ENCODE data around the gene GID8. TPM values are rescaled to one million over a fixed set of nuclear protein-coding genes. Genes with fewer than 3 reads are reported as not detected.

GID8 gene
- polyA plus RNA-seq, 2 of the 4 experiments (the other 2 are of a cell fraction), result 19.2 to 24.5 TPM

- DNase-seq (ENCODE audit: low read depth in 1 of 2, low spot score in 1 of 2) (no peak), FAIRE-seq (no peak), ATAC-seq (no peak)
- 87% methylated on average over 34 of the region's 36 CpGs for WGBS (ENCODE audit: missing lambda C conversion rate)
- H3K27ac ChIP-seq, result no peak overlapping the region
- peaks cover 9% of the 10 kb centered on the region; the same call in 2 of the 3 replicates for H3K4me1 ChIP-seq
- no peak overlapping the region for H3K4me3 ChIP-seq
- POLR2A ChIA-PET, result no interaction called here
- no peak overlapping the region for H3K4me2 ChIP-seq
- TF ChIP-seq NR3C1 (IDR thresholded peaks at IDR 0.05) (no peak), BCL3 (IDR thresholded peaks at IDR 0.05) (no peak), MAX (IDR thresholded peaks at IDR 0.05) (no peak), TP53 (CRISPR knock-in tag; IDR thresholded peaks at IDR 0.05) (no peak), FOXS1 (CRISPR knock-in tag; IDR thresholded peaks at IDR 0.05) (no peak), CEBPB (IDR thresholded peaks at IDR 0.05) (no peak), KDM5A (IDR thresholded peaks at IDR 0.05) (no peak)
- CTCF ChIA-PET, result no interaction called here
- no peaks in the 10 kb centered on the region for H3K9me3 ChIP-seq
Measured at GRCh38 chr20:62957136-62958117, 19.5 kb downstream of the GID8 start.

GRCh38 chr20:62958388-62959100, 20.6 kb downstream of the GID8 start:
- ATAC-seq, result no peak
- no peak overlapping the region for H3K4me3 ChIP-seq
- DNase-seq (ENCODE audit: low read depth in 1 of 2, low spot score in 1 of 2), result no peak
- TF ChIP-seq HDAC2 (IDR thresholded peaks at IDR 0.05), result no peak
- no peak for TF ChIP-seq ZC3H11A (IDR thresholded peaks at IDR 0.05)
- TF ChIP-seq MYC (IDR thresholded peaks at IDR 0.05; ENCODE audit: borderline replicate concordance, low read length), result no peak
- no peak for TF ChIP-seq NFE2L2 (conservative IDR thresholded peaks at IDR 0.05; ENCODE audit: low read length)
- no peak for FAIRE-seq
- no peak overlapping the region for H3K4me2 ChIP-seq
- POLR2A ChIA-PET, result no interaction called here
- 50% methylated on average over 7 of the region's 10 CpGs for WGBS (ENCODE audit: missing lambda C conversion rate)
- H3K27ac ChIP-seq, result no peak overlapping the region
- CTCF ChIA-PET, result interaction anchor here (1.0 to 1.9 kb wide), 3 partner anchors 10 to 21 kb away, joined by 3 to 13 read pairs (median 7); no protein-coding TSS in a partner anchor
- H3K4me1 ChIP-seq, result peaks cover 9% of the 10 kb centered on the region; the same call in 2 of the 3 replicates
- no peaks in the 10 kb centered on the region for H3K9me3 ChIP-seq

GRCh38 chr20:62959101-62959971, 21.4 kb downstream of the GID8 start:
- ATAC-seq, result no peak
- 62% methylated on average over 31 of the region's 43 CpGs for WGBS (ENCODE audit: missing lambda C conversion rate)
- no peak overlapping the region for H3K4me3 ChIP-seq

More at GRCh38 chr20:62959101-62959971, 21.4 kb downstream of the GID8 start:
- no peak for DNase-seq (ENCODE audit: low read depth in 1 of 2, low spot score in 1 of 2)
- H3K4me1 ChIP-seq, result peaks cover 9% of the 10 kb centered on the region; the same call in 2 of the 3 replicates
- ChIA-PET POLR2A (no interaction called here), CTCF (interaction anchor here (1.0 to 1.9 kb wide), 4 partner anchors 11 to 20 kb away, joined by 3 to 13 read pairs (median 5); no protein-coding TSS in a partner anchor)
- H3K4me2 ChIP-seq, result no peak overlapping the region
- H3K9me3 ChIP-seq, result no peaks in the 10 kb centered on the region
- H3K27ac ChIP-seq, result no peak overlapping the region
- no peak for TF ChIP-seq SREBF2 (IDR thresholded peaks at IDR 0.05)
- no peak for TF ChIP-seq ESRRA (IDR thresholded peaks at IDR 0.05; ENCODE audit: borderline replicate concordance, low read length)
- no peak for TF ChIP-seq JUNB (IDR thresholded peaks at IDR 0.05)
- no peak for TF ChIP-seq RCOR1 (IDR thresholded peaks at IDR 0.05; ENCODE audit: low read depth, low read length)
- no peak for TF ChIP-seq HOXB13 (CRISPR knock-in tag; IDR thresholded peaks at IDR 0.05; ENCODE audit: low read depth)
- no peak for TF ChIP-seq CTCF (IDR thresholded peaks at IDR 0.05)
- no peak for TF ChIP-seq CEBPB (IDR thresholded peaks at IDR 0.05)
- TF ChIP-seq HOXB5 (CRISPR knock-in tag; IDR thresholded peaks at IDR 0.05), result no peak
- FAIRE-seq, result no peak

All from A549 (cell line).